RWPE2 (cell line): ENCODE data around the gene IER5L.

Source experiments
- ATAC-seq: fragments of 200-7000 bp; cut with Tn5 transposase; 3 replicates; pipeline ENCODE4 v1.9.1; 2021; ENCODE audit warnings: low read depth
- DNase-seq: peaks from one replicate; pipeline ENCODE4 v3.0.0-alpha.2; 2020; ENCODE audit warnings: low spot score
- H3K27ac ChIP-seq: fragments of 450-650 bp; 2 replicates; pipeline ENCODE4 v1.5.1; 2017; ENCODE audit warnings: mild to moderate bottlenecking; ENCODE audit not compliant: poor library complexity, severe bottlenecking
- H3K27me3 ChIP-seq: fragments of 250-450 bp; sonication (Bioruptor Pico); 2 replicates; pipeline ENCODE4 v1.5.1; 2021; ENCODE audit warnings: mild to moderate bottlenecking, moderate library complexity; ENCODE audit not compliant: insufficient read depth, poor library complexity, severe bottlenecking
- H3K36me3 ChIP-seq: fragments of 250-450 bp; sonication (Bioruptor Pico); 2 replicates; pipeline ENCODE4 v1.5.1; 2020; ENCODE audit warnings: low read depth, mild to moderate bottlenecking, moderate library complexity
- H3K4me1 ChIP-seq: fragments of 250-450 bp; sonication (Bioruptor Pico); 2 replicates; pipeline ENCODE4 v1.5.1; 2021; ENCODE audit warnings: mild to moderate bottlenecking, moderate library complexity; ENCODE audit not compliant: insufficient read depth, poor library complexity, severe bottlenecking
- H3K4me3 ChIP-seq: fragments of 250-450 bp; sonication (Bioruptor Pico); 2 replicates; pipeline ENCODE4 v1.5.1; 2021; ENCODE audit warnings: mild to moderate bottlenecking, moderate library complexity; ENCODE audit not compliant: severe bottlenecking
- H3K9me3 ChIP-seq: fragments of 250-450 bp; sonication (Bioruptor Pico); 2 replicates; pipeline ENCODE4 v1.5.1; 2021; ENCODE audit warnings: mild to moderate bottlenecking, moderate library complexity; ENCODE audit not compliant: severe bottlenecking
- TF ChIP-seq, protein P1 (sequence below): fragments of 450-650 bp; IDR thresholded peaks from one replicate; pipeline ENCODE4 v1.5.1; 2017; ENCODE audit warnings: mild to moderate bottlenecking, moderate library complexity; ENCODE audit not compliant: poor library complexity, severe bottlenecking

IER5L gene

DNA sequence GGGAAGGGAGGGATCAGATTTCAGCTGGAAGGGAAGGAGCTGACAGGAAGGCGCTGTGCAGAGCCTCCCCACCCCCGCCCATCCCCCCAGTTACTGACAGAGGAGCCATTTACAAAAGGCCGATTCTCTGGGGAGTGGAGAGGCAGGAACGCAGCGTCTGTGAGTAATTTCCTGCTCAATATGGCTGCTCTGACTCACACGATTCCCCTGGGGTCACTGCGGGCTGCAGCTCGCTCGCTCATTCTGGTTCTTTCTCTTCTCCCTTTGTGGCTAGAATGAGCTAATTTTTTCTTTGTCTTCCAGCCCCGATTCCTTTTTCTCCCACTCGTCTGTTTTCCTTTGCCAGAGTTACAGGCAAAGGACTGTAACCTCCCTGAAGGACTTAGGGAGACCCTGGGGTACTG lies 38.1 kb downstream of the IER5L start:
- TF ChIP-seq, protein P1, sequence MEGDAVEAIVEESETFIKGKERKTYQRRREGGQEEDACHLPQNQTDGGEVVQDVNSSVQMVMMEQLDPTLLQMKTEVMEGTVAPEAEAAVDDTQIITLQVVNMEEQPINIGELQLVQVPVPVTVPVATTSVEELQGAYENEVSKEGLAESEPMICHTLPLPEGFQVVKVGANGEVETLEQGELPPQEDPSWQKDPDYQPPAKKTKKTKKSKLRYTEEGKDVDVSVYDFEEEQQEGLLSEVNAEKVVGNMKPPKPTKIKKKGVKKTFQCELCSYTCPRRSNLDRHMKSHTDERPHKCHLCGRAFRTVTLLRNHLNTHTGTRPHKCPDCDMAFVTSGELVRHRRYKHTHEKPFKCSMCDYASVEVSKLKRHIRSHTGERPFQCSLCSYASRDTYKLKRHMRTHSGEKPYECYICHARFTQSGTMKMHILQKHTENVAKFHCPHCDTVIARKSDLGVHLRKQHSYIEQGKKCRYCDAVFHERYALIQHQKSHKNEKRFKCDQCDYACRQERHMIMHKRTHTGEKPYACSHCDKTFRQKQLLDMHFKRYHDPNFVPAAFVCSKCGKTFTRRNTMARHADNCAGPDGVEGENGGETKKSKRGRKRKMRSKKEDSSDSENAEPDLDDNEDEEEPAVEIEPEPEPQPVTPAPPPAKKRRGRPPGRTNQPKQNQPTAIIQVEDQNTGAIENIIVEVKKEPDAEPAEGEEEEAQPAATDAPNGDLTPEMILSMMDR = no peak
- Histone ChIP-seq H3K36me3 (peaks cover 49% of the 10 kb centered on the region), H3K9me3 (no peaks in the 10 kb centered on the region), H3K27me3 (no peaks in the 10 kb centered on the region), H3K4me1 (peaks cover 36% of the 10 kb centered on the region), H3K4me3 (peak overlapping the region; percentile 27), H3K27ac (peak overlapping the region; percentile 100)
- ATAC-seq = peak; percentile 81
- peak; percentile 96 for DNase-seq

GRCh38 chr9:129139233-129139992 lies 38.6 kb downstream of the IER5L start:
- ATAC-seq (peak; percentile 32), DNase-seq (no peak)
- peaks cover 55% of the 10 kb centered on the region for H3K36me3 ChIP-seq

DNA sequence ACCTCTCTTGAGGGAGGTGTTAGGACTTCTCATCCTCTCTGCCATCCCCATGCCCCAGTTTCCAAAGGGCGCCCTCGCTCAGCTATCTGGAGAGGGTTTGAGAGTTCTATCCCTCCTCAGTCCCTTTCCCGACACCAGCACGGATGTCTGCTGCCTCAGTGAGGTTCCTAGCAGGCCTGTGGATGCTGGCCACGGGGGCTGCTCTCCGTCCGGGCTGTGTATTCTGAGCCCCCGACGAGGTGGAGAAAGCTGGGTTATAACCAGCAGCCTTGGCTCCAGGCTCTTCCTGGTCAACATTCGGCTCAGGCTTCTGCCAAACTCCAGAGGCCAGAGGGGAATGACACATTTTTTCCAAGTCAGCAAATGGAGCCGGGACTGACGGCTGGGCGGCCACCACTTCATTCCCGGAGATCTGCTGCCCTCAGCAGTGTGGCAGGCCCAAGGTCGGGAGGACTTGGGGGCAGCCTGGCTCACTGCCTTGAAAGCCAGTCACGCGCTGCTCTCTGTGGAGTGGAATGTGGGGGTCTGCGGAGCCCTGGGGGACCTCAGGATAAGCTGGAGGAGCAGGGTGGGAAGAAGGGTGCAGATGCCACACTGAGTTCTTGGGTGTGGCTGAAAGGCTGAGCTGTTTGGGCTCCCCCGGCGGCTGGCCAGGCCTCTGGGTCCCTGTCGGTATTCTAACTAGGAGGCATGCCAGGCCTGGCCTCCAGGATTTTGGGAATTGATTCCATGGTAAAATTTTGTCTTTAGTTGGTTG lies 39.4 kb downstream of the IER5L start:
- Histone ChIP-seq H3K4me3 (no peak overlapping the region), H3K27me3 (no peaks in the 10 kb centered on the region), H3K27ac (peak overlapping the region; percentile 100), H3K9me3 (no peaks in the 10 kb centered on the region), H3K36me3 (peaks cover 52% of the 10 kb centered on the region), H3K4me1 (peaks cover 36% of the 10 kb centered on the region)
- DNase-seq = no peak
- TF ChIP-seq, protein P1 = no peak
- ATAC-seq = peak; percentile 1; the same call in 1 of the 3 replicates

More at GRCh38 chr9:129139233-129139992, 38.6 kb downstream of the IER5L start:
- H3K4me1 ChIP-seq = peaks cover 36% of the 10 kb centered on the region
- no peak overlapping the region for H3K4me3 ChIP-seq
- TF ChIP-seq, protein P1 = peak; percentile 95
- no peaks in the 10 kb centered on the region for H3K9me3 ChIP-seq
- peak overlapping the region; percentile 100 for H3K27ac ChIP-seq
- H3K27me3 ChIP-seq = no peaks in the 10 kb centered on the region

DNA sequence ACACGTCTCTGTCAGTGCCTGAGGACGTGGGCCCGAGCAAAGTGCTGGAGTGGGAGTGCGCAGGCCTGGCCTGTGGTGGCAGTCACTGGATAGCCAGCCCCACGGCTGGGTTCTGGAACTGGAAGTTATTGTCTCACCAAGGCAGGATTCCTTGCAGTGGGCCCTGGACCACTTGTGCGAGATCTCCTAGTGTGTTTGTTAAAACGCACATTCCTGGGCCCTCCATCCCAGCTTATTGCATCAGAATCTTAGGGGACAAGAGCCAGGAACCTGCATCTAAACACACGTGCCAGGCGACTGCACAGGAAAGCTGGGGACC lies 40.0 kb downstream of the IER5L start:
- DNase-seq = no peak
- ATAC-seq = no peak
- Histone ChIP-seq H3K9me3 (no peaks in the 10 kb centered on the region), H3K36me3 (peaks cover 48% of the 10 kb centered on the region), H3K27me3 (no peaks in the 10 kb centered on the region), H3K4me1 (peaks cover 31% of the 10 kb centered on the region), H3K27ac (peak overlapping the region; percentile 100), H3K4me3 (no peak overlapping the region)
- TF ChIP-seq, protein P1 = no peak
